HepG2 (cell line): ENCODE results near the gene CIAO3. TPM values are rescaled to one million over a fixed set of nuclear protein-coding genes. Genes with fewer than 3 reads are reported as not detected.

Experiments used
- ATAC-seq: fragments of 200-7000 bp; cut with Tn5 transposase; 3 replicates; pipeline ENCODE4 v1.9.1; 2020; ENCODE audit warnings: mild to moderate bottlenecking, moderate library complexity
- BruUV-seq: library from RNA; stranded (reverse); fragments of 400-500 nt; replicated peaks from 2 replicates; lab custom pipeline; 2021; lab: Mats Ljungman, UMichigan
- CTCF ChIA-PET: fragments of 300-600 bp; formaldehyde crosslinking; extraction: SDS; loops from one replicate; lab custom pipeline; 2021; ENCODE audit warnings: low total read pairs, inconsistent platforms, low intra/inter-chr PET ratio; lab: Yijun Ruan, JAX
- POLR2A ChIA-PET: fragments of 350-600 bp; sonication (Branson Sonifier 250); formaldehyde crosslinking; loops from one replicate; lab custom pipeline; 2020; ENCODE audit warnings: antibody characterized with exemption, inconsistent platforms; lab: Yijun Ruan, JAX
- DNase-seq: peaks from one replicate; pipeline ENCODE4 v3.0.0-alpha.2; 2015; ENCODE audit warnings: low spot score
- FAIRE-seq: peaks from 3 replicates; lab custom pipeline; 2011; peaks lifted over from hg19 to GRCh38; lab: Jason Lieb, UNC
- H2AFZ ChIP-seq: one replicate; pipeline ENCODE4 v1.6.1; 2011; ENCODE audit warnings: low read length, inconsistent platforms
- H3K27ac ChIP-seq: fragments of 300-600 bp; 3 replicates; pipeline ENCODE4 v1.8.0; 2011; ENCODE audit warnings: mixed run types, mild to moderate bottlenecking, mixed read lengths, low read length, inconsistent platforms; ENCODE audit not compliant: insufficient read depth; ENCODE audit errors: extremely low read length
- H3K27me3 ChIP-seq, 2 experiments: fragments of 200-600 bp in 1 of 2; 2 replicates in 1 of 2; 3 replicates in 1 of 2; pipeline versions ENCODE4 v1.6.0 to v1.8.0; 2011; ENCODE audit warnings: low read length in 2 of 2, mild to moderate bottlenecking in 2 of 2, moderate library complexity in 2 of 2, inconsistent platforms in 1 of 2; ENCODE audit not compliant: insufficient read depth in 2 of 2, control insufficient read depth in 1 of 2
- H3K36me3 ChIP-seq, 2 experiments: fragments of 200-600 bp in 1 of 2; replicated peaks in 1 of 2; 2 replicates in 1 of 2; 3 replicates in 1 of 2; pipeline versions ENCODE4 v1.5.1 to v1.8.0; 2011; ENCODE audit warnings: low read length in 2 of 2, inconsistent platforms in 1 of 2; ENCODE audit not compliant: insufficient read depth in 2 of 2, control insufficient read depth in 1 of 2
- H3K4me1 ChIP-seq: 2 replicates; pipeline ENCODE4 v1.5.1; 2012; ENCODE audit warnings: low read length, inconsistent platforms; ENCODE audit not compliant: insufficient read depth
- H3K4me2 ChIP-seq: 2 replicates; pipeline ENCODE4 v1.6.0; 2011; ENCODE audit warnings: low read depth, low read length, inconsistent platforms
- H3K4me3 ChIP-seq, 3 experiments: fragments of 200-600 bp in 1 of 3; sonication (generic), shearing (Covaris generic) in 1 of 3; replicated peaks in 1 of 3; 2 replicates each; pipeline ENCODE4 v1.5.1; 2011 to 2016; ENCODE audit warnings: low read length in 3 of 3, inconsistent platforms in 2 of 3, low read depth in 2 of 3, mild to moderate bottlenecking in 2 of 3, control low read depth in 1 of 3, mixed read lengths in 1 of 3; ENCODE audit not compliant: insufficient read depth in 1 of 3
- H3K79me2 ChIP-seq: one replicate; pipeline ENCODE4 v1.6.1; 2011; ENCODE audit warnings: low read length, inconsistent platforms; ENCODE audit not compliant: insufficient read depth
- H3K9ac ChIP-seq: 2 replicates; pipeline ENCODE4 v1.6.0; 2011; ENCODE audit warnings: mild to moderate bottlenecking, low read depth, low read length, inconsistent platforms; ENCODE audit not compliant: insufficient read depth
- H3K9me3 ChIP-seq: 2 replicates; pipeline ENCODE4 v1.5.1; 2012; ENCODE audit warnings: mild to moderate bottlenecking, low read length
- H4K20me1 ChIP-seq: 2 replicates; pipeline ENCODE4 v1.6.0; 2011; ENCODE audit warnings: inconsistent platforms, mild to moderate bottlenecking, low read length, moderate library complexity; ENCODE audit not compliant: insufficient read depth
- E2F1 ChIP-seq: sonication (generic); formaldehyde crosslinking; IDR thresholded peaks from 2 replicates; pipeline ENCODE4 v1.5.0; 2020; ENCODE audit warnings: missing genetic modification reagents
- KDM4B ChIP-seq: sonication (generic); formaldehyde crosslinking; IDR thresholded peaks from 2 replicates; pipeline ENCODE4 v1.4.0; 2020; ENCODE audit warnings: missing genetic modification reagents
- MYPOP ChIP-seq: sonication (generic); formaldehyde crosslinking; IDR thresholded peaks from 2 replicates; pipeline ENCODE4 v1.8.1; 2023; ENCODE audit warnings: mild to moderate bottlenecking, moderate library complexity, missing genetic modification reagents
- PBX2 ChIP-seq: IDR thresholded peaks from 2 replicates; pipeline ENCODE4 v1.6.1; 2016; ENCODE audit warnings: control low read depth
- SAFB2 ChIP-seq: sonication (generic); formaldehyde crosslinking; IDR thresholded peaks from 2 replicates; pipeline ENCODE4 v1.5.1; 2020; ENCODE audit warnings: missing genetic modification reagents, low read depth, mild to moderate bottlenecking, borderline replicate concordance
- SATB2 ChIP-seq: sonication (generic); formaldehyde crosslinking; IDR thresholded peaks from 2 replicates; pipeline ENCODE4 v1.5.0; 2020; ENCODE audit warnings: missing genetic modification reagents
- ZNF230 ChIP-seq: sonication (generic); formaldehyde crosslinking; IDR thresholded peaks from 2 replicates; pipeline ENCODE4 v1.4.0; 2020; ENCODE audit warnings: mild to moderate bottlenecking, missing genetic modification reagents
- ZNF264 ChIP-seq: sonication (generic); formaldehyde crosslinking; IDR thresholded peaks from 2 replicates; pipeline ENCODE4 v1.4.0; 2020; ENCODE audit warnings: missing genetic modification reagents
- ZNF639 ChIP-seq: conservative IDR thresholded peaks from 2 replicates; pipeline ENCODE4 v1.6.1; 2018; ENCODE audit warnings: missing genetic modification reagents
- ZNF891 ChIP-seq: sonication (generic); formaldehyde crosslinking; IDR thresholded peaks from 2 replicates; pipeline ENCODE4 v1.5.0; 2020; ENCODE audit warnings: mild to moderate bottlenecking, missing genetic modification reagents
- WGBS: methylation state at CpG from one replicate; pipeline ENCODE4 v1.1.6; 2017; ENCODE audit warnings: low lambda C conversion rate; 5-methylcytosine and 5-hydroxymethylcytosine counted together
- in situ Hi-C: cut with HindIII; loops from 2 replicates; pipeline ENCODE4 v1.10.0; 2017; ENCODE audit warnings: low pct_unique_long_range_greater_than_20kb; ENCODE audit not compliant: extremely low pct_ligation_motif_present
- intact Hi-C: fragments of 100-400 bp; cut with micrococcal nuclease; formaldehyde crosslinking; loops from one replicate; pipeline ENCODE4 v1.10.0; 2022; ENCODE audit not compliant: unreplicated experiment
- polyA plus RNA-seq, 8 experiments: library from polyadenylated mRNA; depleted of rRNA in 3 of 8; stranded (reverse) in 7 of 8; unstranded in 1 of 8; fragments of >200 nt; fragmentation: Illumina TruSeq in 4 of 8; extraction: Trizol in 4 of 8; gene quantifications; 2 replicates each; pipeline versions ENCODE4 v1.2.1 to v1.2.3, GENCODE V29; 2011 to 2016; ENCODE audit warnings: low read depth in 4 of 8, missing spikeins in 1 of 8, mixed read lengths in 1 of 8; ENCODE audit not compliant: insufficient read depth in 1 of 8
- total RNA-seq, 5 experiments: library from RNA; depleted of rRNA; stranded (reverse); fragments of >200 nt; fragmentation: Illumina TruSeq; extraction: Trizol; gene quantifications; 2 replicates each; pipeline ENCODE4 v1.2.3, GENCODE V29; 2016; ENCODE audit warnings: low read depth in 1 of 5

The CIAO3 gene
- total and polyA plus RNA-seq, 2 of the 13 experiments (the other 11 are each of a cell fraction or from before 2014, with no cell fraction given): 21.7 to 25.0 TPM

GRCh38 chr16:711084-711483 lies 29.7 kb downstream of the CIAO3 start:
- peaks cover 25% of the 10 kb centered on the region for H3K4me1 ChIP-seq
- WGBS: 19% methylated on average over 6 of the region's 12 CpGs

More at GRCh38 chr16:711084-711483, 29.7 kb downstream of the CIAO3 start:
- Histone ChIP-seq H3K79me2 (no peaks in the 10 kb centered on the region), H3K36me3 (no peaks in the 10 kb centered on the region), H4K20me1 (no peaks in the 10 kb centered on the region), H3K9ac (no peak overlapping the region), H3K4me3 (no peak overlapping the region), H3K9me3 (no peaks in the 10 kb centered on the region), H3K4me2 (no peak overlapping the region), H2AFZ (no peak overlapping the region), H3K27me3 (peaks cover 8 to 49% of the 10 kb centered on the region in 2 experiments; a peak in 4 of 5 replicates), H3K27ac (no peak overlapping the region)
- in situ Hi-C loops: loop anchor here (5.0 kb wide), 1 partner anchor 76 kb away; the partner anchor contains the start of genes CHTF18 and RPUSD1
- FAIRE-seq (no peak), DNase-seq (no peak), ATAC-seq (no peak)
- intact Hi-C loops: no loop called here
- ChIA-PET POLR2A (no interaction called here), CTCF (interaction anchor here (0.7 to 2.3 kb wide), 4 partner anchors 23 to 76 kb away, joined by 3 to 19 read pairs (median 10); no protein-coding TSS in a partner anchor)
- TF ChIP-seq ZNF639 (CRISPR knock-in tag): no peak
- no peak for TF ChIP-seq ZNF264 (CRISPR knock-in tag)
- no peak for TF ChIP-seq PBX2 (CRISPR knock-in tag)
- TF ChIP-seq SAFB2 (CRISPR knock-in tag): no peak
- no peak for TF ChIP-seq ZNF230 (CRISPR knock-in tag)
- no peak for TF ChIP-seq SATB2
- no peak for TF ChIP-seq MYPOP (CRISPR knock-in tag)
- TF ChIP-seq E2F1 (CRISPR knock-in tag): no peak
- no peak for TF ChIP-seq ZNF891 (CRISPR knock-in tag)
- no peak for TF ChIP-seq KDM4B (CRISPR knock-in tag)
- no TSS peak for BruUV-seq
